ENCODE data around the gene NPTXR. TPM values are rescaled to one million over a fixed set of nuclear protein-coding genes. Genes with fewer than 3 reads are reported as not detected.

NPTXR gene
- polyA plus RNA-seq, 1 of the 3 experiments (the other 2 are of a cell fraction) = 1.2 TPM

DNA sequence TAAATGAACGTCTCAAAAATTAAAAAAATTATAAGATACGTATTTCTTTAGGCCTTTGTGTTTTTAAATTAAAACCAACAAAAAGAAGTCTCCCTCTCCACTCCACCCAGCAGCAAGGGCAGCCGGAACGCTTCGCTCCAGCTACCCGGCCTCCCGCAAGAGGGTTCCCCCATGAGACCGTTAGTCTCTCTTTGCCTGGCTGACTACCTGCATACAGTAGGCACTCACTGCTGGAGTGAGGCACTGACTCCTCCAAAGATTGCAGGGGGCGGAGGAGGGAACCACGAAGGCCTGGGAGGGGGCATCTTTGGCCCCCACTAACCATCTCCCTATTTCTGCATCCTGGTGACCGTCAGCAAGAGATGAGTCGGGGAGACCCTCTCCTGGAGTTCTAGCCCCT is 18.1 kb upstream of the NPTXR start:
- TF ChIP-seq IRF3 (IDR thresholded peaks at IDR 0.05; ENCODE audit: low read depth, low read length) (no peak), USF1 (IDR thresholded peaks at IDR 0.05; ENCODE audit: borderline replicate concordance, low read depth) (no peak), POLR2AphosphoS5 (IDR thresholded peaks at IDR 0.05; ENCODE audit: low read depth, low read length) (no peak), GATA2 (CRISPR knock-in tag; IDR thresholded peaks at IDR 0.05) (no peak), EZH2phosphoT487 (IDR thresholded peaks at IDR 0.05; ENCODE audit: borderline replicate concordance, low read depth) (no peak), FOSL2 (IDR thresholded peaks at IDR 0.05; ENCODE audit: borderline replicate concordance, low read depth) (no peak), JUND (IDR thresholded peaks at IDR 0.05) (no peak), TAF1 (IDR thresholded peaks at IDR 0.05; ENCODE audit: borderline replicate concordance, low read depth, low read length) (no peak), FOXM1 (IDR thresholded peaks at IDR 0.05; ENCODE audit: low read depth) (no peak), RAD21 (IDR thresholded peaks at IDR 0.05; ENCODE audit: low read length) (no peak), RCOR1 (IDR thresholded peaks at IDR 0.05; ENCODE audit: low read length) (no peak), YY1 (IDR thresholded peaks at IDR 0.05; ENCODE audit: low read depth) (no peak), RXRA (IDR thresholded peaks at IDR 0.05; ENCODE audit: borderline replicate concordance, low read depth) (no peak)
- TF ChIP-seq, protein P1, sequence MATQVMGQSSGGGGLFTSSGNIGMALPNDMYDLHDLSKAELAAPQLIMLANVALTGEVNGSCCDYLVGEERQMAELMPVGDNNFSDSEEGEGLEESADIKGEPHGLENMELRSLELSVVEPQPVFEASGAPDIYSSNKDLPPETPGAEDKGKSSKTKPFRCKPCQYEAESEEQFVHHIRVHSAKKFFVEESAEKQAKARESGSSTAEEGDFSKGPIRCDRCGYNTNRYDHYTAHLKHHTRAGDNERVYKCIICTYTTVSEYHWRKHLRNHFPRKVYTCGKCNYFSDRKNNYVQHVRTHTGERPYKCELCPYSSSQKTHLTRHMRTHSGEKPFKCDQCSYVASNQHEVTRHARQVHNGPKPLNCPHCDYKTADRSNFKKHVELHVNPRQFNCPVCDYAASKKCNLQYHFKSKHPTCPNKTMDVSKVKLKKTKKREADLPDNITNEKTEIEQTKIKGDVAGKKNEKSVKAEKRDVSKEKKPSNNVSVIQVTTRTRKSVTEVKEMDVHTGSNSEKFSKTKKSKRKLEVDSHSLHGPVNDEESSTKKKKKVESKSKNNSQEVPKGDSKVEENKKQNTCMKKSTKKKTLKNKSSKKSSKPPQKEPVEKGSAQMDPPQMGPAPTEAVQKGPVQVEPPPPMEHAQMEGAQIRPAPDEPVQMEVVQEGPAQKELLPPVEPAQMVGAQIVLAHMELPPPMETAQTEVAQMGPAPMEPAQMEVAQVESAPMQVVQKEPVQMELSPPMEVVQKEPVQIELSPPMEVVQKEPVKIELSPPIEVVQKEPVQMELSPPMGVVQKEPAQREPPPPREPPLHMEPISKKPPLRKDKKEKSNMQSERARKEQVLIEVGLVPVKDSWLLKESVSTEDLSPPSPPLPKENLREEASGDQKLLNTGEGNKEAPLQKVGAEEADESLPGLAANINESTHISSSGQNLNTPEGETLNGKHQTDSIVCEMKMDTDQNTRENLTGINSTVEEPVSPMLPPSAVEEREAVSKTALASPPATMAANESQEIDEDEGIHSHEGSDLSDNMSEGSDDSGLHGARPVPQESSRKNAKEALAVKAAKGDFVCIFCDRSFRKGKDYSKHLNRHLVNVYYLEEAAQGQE (IDR thresholded peaks at IDR 0.05; ENCODE audit: low read depth, low read length) = no peak
- no peak overlapping the region for H3K27ac ChIP-seq (ENCODE audit: low read depth in 2 of 2, low read length in 1 of 2)

More for the DNA sequence above, 18.1 kb upstream of the NPTXR start:
- Histone ChIP-seq H3K4me3 (ENCODE audit: low read depth in 2 of 2, low read length in 1 of 2) (no peak overlapping the region), H3K27me3 (ENCODE audit: insufficient read depth) (no peaks in the 10 kb centered on the region), H3K9me3 (no peaks in the 10 kb centered on the region), H3K9me2 (no peaks in the 10 kb centered on the region), H4K20me1 (ENCODE audit: insufficient read depth) (no peaks in the 10 kb centered on the region), H3F3A (replicated peaks; ENCODE audit: insufficient read depth) (no peaks in the 10 kb centered on the region), H3K9ac (no peak overlapping the region), H3K36me3 (replicated peaks in 1 of 2; ENCODE audit: control insufficient read depth in 1 of 2, insufficient read depth in 2 of 2, low read length in 1 of 2) (peaks cover 0 to 3% of the 10 kb centered on the region in 2 experiments), H3K79me2 (ENCODE audit: insufficient read depth) (no peaks in the 10 kb centered on the region), H3K4me2 (no peak overlapping the region), H3K4me1 (ENCODE audit: control insufficient read depth in 1 of 2, insufficient read depth in 2 of 2, low read depth in 1 of 2, low read length in 1 of 2) (peaks cover 0 to 5% of the 10 kb centered on the region in 2 experiments; a peak in 1 of 4 replicates), H2AFZ (ENCODE audit: low read depth) (no peak overlapping the region)
- POLR2A ChIA-PET = no interaction called here
- CTCF ChIA-PET = interaction anchor here (1.0 to 4.0 kb wide), 5 partner anchors 8 to 145 kb away, joined by 4 to 28 read pairs (median 7); no protein-coding TSS in a partner anchor
- 78% methylated on average over 9 of the region's 12 CpGs for WGBS (ENCODE audit: low lambda C conversion rate)
- DNase-seq = no peak

All from SK-N-SH (cell line).